C4-2B (cell line): Measurements from ENCODE around the gene UNC93A.

ENCODE experiments used
- CTCF ChIP-seq: fragments of 450-650 bp; conservative IDR thresholded peaks from 2 replicates; pipeline ENCODE4 v1.5.1; 2017; ENCODE audit warnings: mild to moderate bottlenecking
- ZFX ChIP-seq: fragments of 450-650 bp; IDR thresholded peaks from 2 replicates; pipeline ENCODE4 v1.6.1; 2017

GRCh38 chr6:167279766-167280446 lies 11.2 kb upstream of the UNC93A start:
- TF ChIP-seq CTCF (no peak), ZFX (no peak)
